SU-DHL-6 (cell line): Measurements from ENCODE around the gene SMYD1.

Experiments used
- EZH2phosphoT487 ChIP-seq: fragments of 200-600 bp; sonication (generic), shearing (Covaris generic); conservative IDR thresholded peaks from 2 replicates; pipeline ENCODE4 v1.6.1; 2018; ENCODE audit warnings: mild to moderate bottlenecking, antibody characterized with exemption, low read length, moderate library complexity, mixed read lengths
- TF ChIP-seq, protein P1 (sequence below): fragments of 200-600 bp; sonication (generic); IDR thresholded peaks from one replicate; pipeline ENCODE4 v1.5.1; 2017; ENCODE audit warnings: antibody characterized with exemption, mild to moderate bottlenecking, low read length, moderate library complexity; ENCODE audit not compliant: insufficient read depth, poor library complexity, severe bottlenecking

DNA sequence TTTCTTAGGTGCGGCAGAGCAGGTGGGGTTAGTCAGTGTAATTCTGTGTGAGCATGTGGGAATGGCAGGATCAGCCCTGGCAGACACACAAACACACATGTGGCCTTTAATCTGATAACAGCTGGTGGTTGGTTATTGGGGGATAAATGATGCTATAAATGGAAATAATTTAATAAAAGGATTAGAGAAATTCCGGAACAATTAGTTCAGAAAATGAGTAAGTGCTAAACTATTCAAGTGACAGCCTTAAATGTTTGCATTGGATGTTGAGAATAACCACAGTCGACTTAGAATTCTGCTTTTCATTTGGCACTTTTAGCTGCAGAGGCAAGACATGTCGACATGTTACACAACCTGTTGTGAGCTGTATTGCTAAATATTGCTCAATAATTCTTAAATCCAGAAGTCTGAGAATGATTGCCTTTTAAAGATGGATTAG, 7.2 kb downstream of the SMYD1 start:
- no peak for TF ChIP-seq EZH2phosphoT487
- TF ChIP-seq, protein P1, sequence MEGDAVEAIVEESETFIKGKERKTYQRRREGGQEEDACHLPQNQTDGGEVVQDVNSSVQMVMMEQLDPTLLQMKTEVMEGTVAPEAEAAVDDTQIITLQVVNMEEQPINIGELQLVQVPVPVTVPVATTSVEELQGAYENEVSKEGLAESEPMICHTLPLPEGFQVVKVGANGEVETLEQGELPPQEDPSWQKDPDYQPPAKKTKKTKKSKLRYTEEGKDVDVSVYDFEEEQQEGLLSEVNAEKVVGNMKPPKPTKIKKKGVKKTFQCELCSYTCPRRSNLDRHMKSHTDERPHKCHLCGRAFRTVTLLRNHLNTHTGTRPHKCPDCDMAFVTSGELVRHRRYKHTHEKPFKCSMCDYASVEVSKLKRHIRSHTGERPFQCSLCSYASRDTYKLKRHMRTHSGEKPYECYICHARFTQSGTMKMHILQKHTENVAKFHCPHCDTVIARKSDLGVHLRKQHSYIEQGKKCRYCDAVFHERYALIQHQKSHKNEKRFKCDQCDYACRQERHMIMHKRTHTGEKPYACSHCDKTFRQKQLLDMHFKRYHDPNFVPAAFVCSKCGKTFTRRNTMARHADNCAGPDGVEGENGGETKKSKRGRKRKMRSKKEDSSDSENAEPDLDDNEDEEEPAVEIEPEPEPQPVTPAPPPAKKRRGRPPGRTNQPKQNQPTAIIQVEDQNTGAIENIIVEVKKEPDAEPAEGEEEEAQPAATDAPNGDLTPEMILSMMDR = no peak
